Endothelial cell of umbilical vein (primary cell): ENCODE data around the gene ZNF524. TPM values are rescaled to one million over a fixed set of nuclear protein-coding genes. Genes with fewer than 3 reads are reported as not detected.

Experiments used
- BruUV-seq: library from RNA; stranded (reverse); fragments of 400-500 nt; replicated peaks from 2 replicates; lab custom pipeline; 2021; lab: Mats Ljungman, UMichigan
- CTCF ChIA-PET: fragments of 300-600, 350-600 bp; sonication (Branson Sonifier 250); formaldehyde crosslinking; loops from one replicate; lab custom pipeline; 2021; ENCODE audit warnings: antibody characterized with exemption, inconsistent platforms; lab: Charles Lee
- POLR2A ChIA-PET: fragments of 300-600, 350-600 bp; sonication (Branson Sonifier 250); formaldehyde crosslinking; loops from one replicate; lab custom pipeline; 2021; ENCODE audit warnings: antibody characterized with exemption, inconsistent platforms; lab: Charles Lee
- DNase-seq: peaks from one replicate; pipeline ENCODE4 v3.0.0-alpha.2; 2011; ENCODE audit warnings: low read depth, low spot score
- FAIRE-seq: peaks from 2 replicates; lab custom pipeline; 2011; peaks lifted over from hg19 to GRCh38; lab: Jason Lieb, UNC
- H2AFZ ChIP-seq: 2 replicates; pipeline ENCODE4 v1.6.0; 2012; ENCODE audit warnings: low read depth, low read length, control low read depth, inconsistent platforms
- H3K27ac ChIP-seq: 2 replicates; pipeline ENCODE4 v1.5.1; 2011; ENCODE audit warnings: low read depth, mild to moderate bottlenecking, control low read depth, low read length, moderate library complexity; ENCODE audit not compliant: insufficient read depth
- H3K27me3 ChIP-seq, 2 experiments: 2 replicates each; pipeline versions ENCODE4 v1.6.0 to v1.6.1; 2011; ENCODE audit warnings: low read length in 2 of 2, mixed read lengths in 1 of 2; ENCODE audit not compliant: control insufficient read depth in 2 of 2, insufficient read depth in 2 of 2
- H3K36me3 ChIP-seq, 2 experiments: 2 replicates in 1 of 2; 3 replicates in 1 of 2; pipeline ENCODE4 v1.5.1; 2011; ENCODE audit warnings: low read length in 2 of 2, mild to moderate bottlenecking in 1 of 2, moderate library complexity in 1 of 2; ENCODE audit not compliant: control insufficient read depth in 2 of 2, insufficient read depth in 2 of 2; ENCODE audit errors: extremely low read depth in 1 of 2
- H3K4me1 ChIP-seq: 3 replicates; pipeline ENCODE4 v1.5.1; 2011; ENCODE audit warnings: mild to moderate bottlenecking, low read length; ENCODE audit not compliant: control insufficient read depth, insufficient read depth; ENCODE audit errors: extremely low read depth
- H3K4me2 ChIP-seq: 2 replicates; pipeline ENCODE4 v1.6.1; 2011; ENCODE audit warnings: low read length, control low read depth, mixed read lengths; ENCODE audit not compliant: insufficient read depth
- H3K4me3 ChIP-seq, 3 experiments: fragments of 200-600 bp in 1 of 3; sonication (generic), shearing (Covaris generic) in 1 of 3; replicated peaks in 1 of 3; 2 replicates each; pipeline ENCODE4 v1.5.1; 2011 to 2016; ENCODE audit warnings: control low read depth in 3 of 3, low read length in 3 of 3, mild to moderate bottlenecking in 2 of 3, inconsistent platforms in 1 of 3, low read depth in 1 of 3, moderate library complexity in 1 of 3; ENCODE audit not compliant: insufficient read depth in 1 of 3
- H3K79me2 ChIP-seq: 2 replicates; pipeline ENCODE4 v1.6.0; 2012; ENCODE audit warnings: low read length, inconsistent platforms; ENCODE audit not compliant: control insufficient read depth, insufficient read depth
- H3K9ac ChIP-seq: replicated peaks from 2 replicates; pipeline ENCODE3; 2011; ENCODE audit warnings: low read length, control low read depth; ENCODE audit not compliant: insufficient read depth; ENCODE audit errors: extremely low read depth
- H3K9me1 ChIP-seq: replicated peaks from 3 replicates; pipeline ENCODE4 v1.6.0; 2011; ENCODE audit warnings: mild to moderate bottlenecking, low read length; ENCODE audit not compliant: control insufficient read depth, insufficient read depth; ENCODE audit errors: extremely low read depth
- H3K9me3 ChIP-seq: replicated peaks from 2 replicates; pipeline ENCODE4 v1.5.1; 2012; ENCODE audit warnings: low read length, inconsistent platforms; ENCODE audit not compliant: control insufficient read depth, insufficient read depth
- H4K20me1 ChIP-seq: replicated peaks from 2 replicates; pipeline ENCODE3; 2011; ENCODE audit warnings: mild to moderate bottlenecking, low read length; ENCODE audit not compliant: control insufficient read depth, insufficient read depth; ENCODE audit errors: extremely low read depth
- CTCF ChIP-seq, 2 donors: IDR thresholded peaks; 1 replicate in 1 of 2; 2 replicates in 1 of 2; pipeline ENCODE4 v1.5.1; 2011; ENCODE audit warnings: low read length in 2 of 2, mild to moderate bottlenecking in 2 of 2, moderate library complexity in 2 of 2, control low read depth in 1 of 2, inconsistent platforms in 1 of 2, low read depth in 1 of 2; ENCODE audit not compliant: insufficient read depth in 1 of 2; ENCODE audit errors: extremely low read depth in 1 of 2
- EZH2 ChIP-seq: IDR thresholded peaks from 2 replicates; pipeline ENCODE4 v1.6.1; 2012; ENCODE audit warnings: borderline replicate concordance, low read depth, mild to moderate bottlenecking, moderate library complexity, low read length, inconsistent platforms; ENCODE audit not compliant: severe bottlenecking
- FOS ChIP-seq: IDR thresholded peaks from 2 replicates; pipeline ENCODE4 v1.6.1; 2011; ENCODE audit warnings: mild to moderate bottlenecking, low read length, moderate library complexity, borderline replicate concordance; ENCODE audit not compliant: insufficient read depth
- GATA2 ChIP-seq: IDR thresholded peaks from 2 replicates; pipeline ENCODE4 v1.7.0; 2011; ENCODE audit warnings: low read depth, mild to moderate bottlenecking, moderate library complexity, mixed read lengths, low read length; ENCODE audit not compliant: insufficient read length, insufficient read depth
- JUN ChIP-seq: IDR thresholded peaks from 2 replicates; pipeline ENCODE4 v1.6.1; 2011; ENCODE audit warnings: borderline replicate concordance, low read depth; ENCODE audit not compliant: insufficient read length, insufficient read depth
- MYC ChIP-seq: IDR thresholded peaks from one replicate; pipeline ENCODE4 v1.6.1; 2011; ENCODE audit warnings: mild to moderate bottlenecking, low read depth, low read length
- POLR2A ChIP-seq: IDR thresholded peaks from 2 replicates; pipeline ENCODE4 v1.6.1; 2012; ENCODE audit warnings: low read depth, mild to moderate bottlenecking, control low read depth, low read length
- POLR2AphosphoS5 ChIP-seq: IDR thresholded peaks from 2 replicates; pipeline ENCODE4 v1.6.1; 2012; ENCODE audit warnings: low read depth, mild to moderate bottlenecking, control low read depth, low read length, moderate library complexity; ENCODE audit not compliant: insufficient read depth
- dilution Hi-C: fragments of 300-500 bp; cut with MboI; formaldehyde crosslinking; loops from one replicate; pipeline ENCODE4 v1.15.0; 2019; ENCODE audit warnings: low sequenced_read_pairs; ENCODE audit not compliant: extremely low pct_ligation_motif_present
- intact Hi-C: fragments of 100-400 bp; cut with micrococcal nuclease; formaldehyde crosslinking; loops from one replicate; pipeline ENCODE4 v1.10.0; 2022
- polyA plus RNA-seq, 4 experiments: library from polyadenylated mRNA; depleted of rRNA in 3 of 4; stranded (reverse) in 3 of 4; unstranded in 1 of 4; fragments of >200 nt; gene quantifications; 2 replicates each; pipeline versions ENCODE4 v1.2.1 to v1.2.3, GENCODE V29; 2011 to 2012; ENCODE audit warnings: missing spikeins in 1 of 4
- total RNA-seq: library from RNA; stranded (reverse); gene quantifications from 2 replicates; pipeline ENCODE4 v1.2.3, GENCODE V29; 2021
- TF ChIP-seq, protein P1 (sequence below): IDR thresholded peaks from 2 replicates; pipeline ENCODE4 v1.6.1; 2011; ENCODE audit not compliant: insufficient read depth, insufficient read length

The ZNF524 gene
- total and polyA plus RNA-seq, 2 donors (not counting 3 experiments of a cell fraction or from before 2014, with no cell fraction given), result 15.2 to 15.4 TPM

- Histone ChIP-seq H3K4me3 (no peak overlapping the region), H3K9ac (no peak overlapping the region), H3K27me3 (peaks cover 0 to 2% of the 10 kb centered on the region in 2 experiments), H3K9me3 (no peaks in the 10 kb centered on the region), H3K79me2 (no peaks in the 10 kb centered on the region), H3K4me2 (no peak overlapping the region), H4K20me1 (no peaks in the 10 kb centered on the region), H3K9me1 (no peaks in the 10 kb centered on the region), H3K27ac (no peak overlapping the region), H2AFZ (no peak overlapping the region), H3K36me3 (no peaks in the 10 kb centered on the region), H3K4me1 (no peaks in the 10 kb centered on the region)
- FAIRE-seq (no peak), DNase-seq (no peak)
- no TSS peak for BruUV-seq
- ChIA-PET POLR2A (no interaction called here), CTCF (no interaction called here)
- TF ChIP-seq EZH2 (no peak), GATA2 (no peak), JUN (no peak), MYC (no peak), POLR2AphosphoS5 (no peak), POLR2A (no peak), CTCF (IDR thresholded peaks at IDR 0.05; ENCODE audit: extremely low read depth in 1 of 2, insufficient read depth in 1 of 2, low read depth in 1 of 2, low read length in 2 of 2) (no peak), FOS (no peak)
- TF ChIP-seq, protein P1, sequence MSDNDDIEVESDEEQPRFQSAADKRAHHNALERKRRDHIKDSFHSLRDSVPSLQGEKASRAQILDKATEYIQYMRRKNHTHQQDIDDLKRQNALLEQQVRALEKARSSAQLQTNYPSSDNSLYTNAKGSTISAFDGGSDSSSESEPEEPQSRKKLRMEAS, result no peak
- intact Hi-C loops, result no loop called here
- dilution Hi-C loops, result no loop called here
These were observed 33.3 kb upstream of the ZNF524 start for GRCh38 chr19:55566823-55567222.
